ENCODE data around the gene COL18A1. TPM values are rescaled to one million over a fixed set of nuclear protein-coding genes. Genes with fewer than 3 reads are reported as not detected.

The COL18A1 gene
- total and polyA plus RNA-seq, 2 donors (not counting 1 experiment from before 2014, with no cell fraction given), result 15.6 to 24.7 TPM

GRCh38 chr21:45377866-45378257 is 27.1 kb upstream of the COL18A1 start:
- no peak for DNase-seq
- Mint-ChIP-seq H3K27me3 (peaks cover 42% of the 10 kb centered on the region), H3K9me3 (ENCODE audit: insufficient read depth) (no peaks in the 10 kb centered on the region), H3K4me3 (no peak overlapping the region), H3K4me1 (no peaks in the 10 kb centered on the region), H3K27ac (no peak overlapping the region)
- 67% methylated on average over 3 of the region's 5 CpGs for WGBS (ENCODE audit: insufficient coverage)
- peaks cover 0 to 12% (median 0%) of the 10 kb centered on the region in 3 donors for H3K9me3 ChIP-seq (ENCODE audit: control extremely low read depth in 1 of 3, control insufficient read depth in 2 of 3, insufficient read depth in 1 of 3, low read length in 2 of 3)
- TF ChIP-seq, protein P1, sequence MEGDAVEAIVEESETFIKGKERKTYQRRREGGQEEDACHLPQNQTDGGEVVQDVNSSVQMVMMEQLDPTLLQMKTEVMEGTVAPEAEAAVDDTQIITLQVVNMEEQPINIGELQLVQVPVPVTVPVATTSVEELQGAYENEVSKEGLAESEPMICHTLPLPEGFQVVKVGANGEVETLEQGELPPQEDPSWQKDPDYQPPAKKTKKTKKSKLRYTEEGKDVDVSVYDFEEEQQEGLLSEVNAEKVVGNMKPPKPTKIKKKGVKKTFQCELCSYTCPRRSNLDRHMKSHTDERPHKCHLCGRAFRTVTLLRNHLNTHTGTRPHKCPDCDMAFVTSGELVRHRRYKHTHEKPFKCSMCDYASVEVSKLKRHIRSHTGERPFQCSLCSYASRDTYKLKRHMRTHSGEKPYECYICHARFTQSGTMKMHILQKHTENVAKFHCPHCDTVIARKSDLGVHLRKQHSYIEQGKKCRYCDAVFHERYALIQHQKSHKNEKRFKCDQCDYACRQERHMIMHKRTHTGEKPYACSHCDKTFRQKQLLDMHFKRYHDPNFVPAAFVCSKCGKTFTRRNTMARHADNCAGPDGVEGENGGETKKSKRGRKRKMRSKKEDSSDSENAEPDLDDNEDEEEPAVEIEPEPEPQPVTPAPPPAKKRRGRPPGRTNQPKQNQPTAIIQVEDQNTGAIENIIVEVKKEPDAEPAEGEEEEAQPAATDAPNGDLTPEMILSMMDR (IDR thresholded peaks at IDR 0.05), result no peak
- TF ChIP-seq EZH2 (IDR thresholded peaks at IDR 0.05; ENCODE audit: borderline replicate concordance, insufficient read depth, low read depth, low read length, poor library complexity, severe bottlenecking), result no peak
- H3K4me2 ChIP-seq (replicated peaks; ENCODE audit: low read depth, low read length, poor library complexity, severe bottlenecking), result no peak overlapping the region
- H3K9ac ChIP-seq (ENCODE audit: low read length), result no peak overlapping the region
- H3K79me2 ChIP-seq (ENCODE audit: control insufficient read depth, insufficient read depth, low read length), result no peaks in the 10 kb centered on the region
- intact Hi-C loops (cut with micrococcal nuclease), result no loop called here
- no peaks in the 10 kb centered on the region for H4K20me1 ChIP-seq (ENCODE audit: control insufficient read depth, insufficient read depth, low read length, poor library complexity, severe bottlenecking)
- H3K36me3 ChIP-seq (replicated peaks in 1 of 2; ENCODE audit: control extremely low read depth in 1 of 2, control insufficient read depth in 1 of 2, extremely low read depth in 1 of 2, insufficient read depth in 2 of 2, low read length in 1 of 2), result no peaks in the 10 kb centered on the region
- no peak for ATAC-seq (ENCODE audit: low read depth)
- no peaks in the 10 kb centered on the region for H3K4me1 ChIP-seq (ENCODE audit: control insufficient read depth in 2 of 2, insufficient read depth in 2 of 2, low read length in 2 of 2)
- CTCF ChIA-PET, result no interaction called here
- no peak overlapping the region for H3K4me3 ChIP-seq (ENCODE audit: control extremely low read depth in 1 of 5, extremely low read depth in 1 of 5, insufficient read depth in 1 of 5, low read depth in 2 of 5, low read length in 4 of 5)
- POLR2A ChIA-PET, result no interaction called here
- no peak overlapping the region for H3K27ac ChIP-seq (ENCODE audit: low read length in 2 of 2)
- peaks cover 0 to 4% (median 0%) of the 10 kb centered on the region in 4 experiments for H3K27me3 ChIP-seq (replicated peaks in 1 of 4; ENCODE audit: control extremely low read depth in 1 of 4, control insufficient read depth in 3 of 4, insufficient read depth in 4 of 4, low read length in 3 of 4)
- H2AFZ ChIP-seq (ENCODE audit: insufficient read depth, low read depth, low read length, poor library complexity, severe bottlenecking), result no peak overlapping the region

DNA sequence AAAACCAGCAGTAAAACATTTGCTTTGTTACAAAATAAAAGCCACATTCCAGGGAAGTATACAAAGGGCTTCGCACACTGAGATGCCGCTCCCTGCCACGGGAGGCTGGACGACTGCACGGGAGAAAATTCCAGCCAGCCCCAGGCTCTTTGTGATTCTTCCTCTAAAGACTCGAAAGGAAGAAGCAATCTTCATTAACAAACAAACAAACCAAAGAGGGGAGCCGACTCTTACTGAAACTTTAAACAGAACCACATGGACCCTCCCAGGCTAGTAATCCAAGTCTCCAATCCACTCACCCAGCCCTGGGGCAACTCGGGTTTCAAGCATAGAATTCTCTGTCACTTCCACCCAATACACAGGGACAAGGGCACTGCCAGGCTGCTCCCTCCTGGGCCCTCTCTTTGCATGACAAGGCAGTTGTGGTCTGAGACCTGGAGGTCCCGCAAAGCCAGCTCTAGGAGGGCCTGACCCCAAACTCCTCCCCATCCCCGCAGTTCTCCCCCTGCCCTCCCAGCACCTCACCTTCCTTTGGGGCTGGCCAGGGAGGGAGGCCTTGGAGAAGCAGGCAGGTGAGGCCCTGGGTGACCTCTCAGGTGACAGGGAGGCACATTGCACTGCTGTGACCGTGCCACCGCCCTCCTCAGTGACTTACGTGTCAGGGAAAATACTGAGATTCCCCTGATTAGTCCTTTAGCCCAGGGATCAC is 26.6 kb upstream of the COL18A1 start:
- Mint-ChIP-seq H3K4me1 (no peaks in the 10 kb centered on the region), H3K4me3 (no peak overlapping the region), H3K9me3 (ENCODE audit: insufficient read depth) (no peaks in the 10 kb centered on the region), H3K27ac (no peak overlapping the region), H3K27me3 (peaks cover 40% of the 10 kb centered on the region)
- ChIA-PET CTCF (no interaction called here), POLR2A (no interaction called here)
- Histone ChIP-seq H3K27ac (ENCODE audit: low read length in 2 of 2) (no peak overlapping the region), H2AFZ (ENCODE audit: insufficient read depth, low read depth, low read length, poor library complexity, severe bottlenecking) (no peak overlapping the region), H3K9me3 (ENCODE audit: control extremely low read depth in 1 of 3, control insufficient read depth in 2 of 3, insufficient read depth in 1 of 3, low read length in 2 of 3) (peaks cover 0 to 15% (median 0%) of the 10 kb centered on the region in 3 donors), H4K20me1 (ENCODE audit: control insufficient read depth, insufficient read depth, low read length, poor library complexity, severe bottlenecking) (no peaks in the 10 kb centered on the region), H3K4me2 (replicated peaks; ENCODE audit: low read depth, low read length, poor library complexity, severe bottlenecking) (no peak overlapping the region), H3K4me3 (ENCODE audit: control extremely low read depth in 1 of 5, extremely low read depth in 1 of 5, insufficient read depth in 1 of 5, low read depth in 2 of 5, low read length in 4 of 5) (no peak overlapping the region), H3K79me2 (ENCODE audit: control insufficient read depth, insufficient read depth, low read length) (no peaks in the 10 kb centered on the region), H3K4me1 (ENCODE audit: control insufficient read depth in 2 of 2, insufficient read depth in 2 of 2, low read length in 2 of 2) (no peaks in the 10 kb centered on the region), H3K9ac (ENCODE audit: low read length) (no peak overlapping the region), H3K36me3 (replicated peaks in 1 of 2; ENCODE audit: control extremely low read depth in 1 of 2, control insufficient read depth in 1 of 2, extremely low read depth in 1 of 2, insufficient read depth in 2 of 2, low read length in 1 of 2) (no peaks in the 10 kb centered on the region), H3K27me3 (replicated peaks in 1 of 4; ENCODE audit: control extremely low read depth in 1 of 4, control insufficient read depth in 3 of 4, insufficient read depth in 4 of 4, low read length in 3 of 4) (peaks cover 0 to 4% (median 0%) of the 10 kb centered on the region in 4 experiments)
- intact Hi-C loops (cut with micrococcal nuclease), result no loop called here
- TF ChIP-seq, protein P1 (IDR thresholded peaks at IDR 0.05), result no peak
- no peak for TF ChIP-seq EZH2 (IDR thresholded peaks at IDR 0.05; ENCODE audit: borderline replicate concordance, insufficient read depth, low read depth, low read length, poor library complexity, severe bottlenecking)
- WGBS (ENCODE audit: insufficient coverage), result 53% methylated on average over 8 of the region's 13 CpGs
- ATAC-seq (ENCODE audit: low read depth) (no peak), DNase-seq (no peak)
